Left lung (tissue), 10 donors: ENCODE data around the gene CYP4F2. TPM values are rescaled to one million over a fixed set of nuclear protein-coding genes. Genes with fewer than 3 reads are reported as not detected.
"Not testable (repeated sequence)": the region's sequence is repeated elsewhere in the genome, so short reads cannot be mapped to it uniquely, and the experiment has no call there.

Source experiments
- ATAC-seq: fragments of 200-7000 bp; cut with Tn5 transposase; one replicate; pipeline ENCODE4 v1.9.1; 2020; ENCODE audit warnings: moderate library complexity
- DNase-seq, 4 donors: peaks; one replicate each; pipeline ENCODE4 v3.0.0-alpha.2; 2013 to 2020
- H3K27ac ChIP-seq, 2 donors: fragments of 200-600 bp; sonication (generic) in 1 of 2; one replicate each; pipeline versions ENCODE4 v1.5.0 to v1.8.0; 2020 to 2021
- H3K27me3 ChIP-seq, 2 donors: fragments of 200-600 bp; sonication (generic) in 1 of 2; one replicate each; pipeline versions ENCODE4 v1.5.0 to v1.8.0; 2020 to 2021
- H3K36me3 ChIP-seq, 2 donors: fragments of 200-600 bp; sonication (generic) in 1 of 2; one replicate each; pipeline versions ENCODE4 v1.5.0 to v1.8.0; 2020 to 2021
- H3K4me1 ChIP-seq, 2 donors: fragments of 200-600 bp; one replicate each; pipeline ENCODE4 v1.8.0; 2021
- H3K4me3 ChIP-seq, 2 donors: fragments of 200-600 bp; sonication (generic) in 1 of 2; one replicate each; pipeline versions ENCODE4 v1.5.0 to v1.8.0; 2020 to 2021; ENCODE audit warnings: mild to moderate bottlenecking in 1 of 2
- H3K9me3 ChIP-seq, 2 donors: fragments of 200-600 bp; sonication (generic) in 1 of 2; one replicate each; pipeline versions ENCODE4 v1.5.0 to v1.8.0; 2020 to 2021
- intact Hi-C, 2 donors: fragments of 100-400 bp; cut with DNase I; formaldehyde crosslinking; loops; one replicate each; pipeline versions ENCODE4 v1.11.2 to v1.14.2; 2022
- polyA plus RNA-seq, 6 donors: library from polyadenylated mRNA; unstranded; fragments of 120-200 nt; gene quantifications; one replicate each; pipeline ENCODE4 v1.2.1, GENCODE V29; 2013; ENCODE audit not compliant: insufficient read length in 6 of 6
- total RNA-seq, 2 donors: library from RNA; stranded (reverse); fragmentation: NEBNext Ultra II Directional; extraction: Animal tissue kit (Norgen Biotek cat#: 25700); gene quantifications; one replicate each; pipeline ENCODE4 v1.2.1, GENCODE V29; 2021
- TF ChIP-seq, protein P1 (sequence below), 2 donors: fragments of 200-600 bp; sonication (generic) in 1 of 2; IDR thresholded peaks; one replicate each; pipeline versions ENCODE4 v1.5.0 to v1.8.0; 2021; ENCODE audit warnings: antibody characterized with exemption in 2 of 2
- donor health status: DM: no; HTN: yes; CAD: no.
- donor health status: DM: no; HTN: no; CAD: no.

CYP4F2 gene
- total and polyA plus RNA-seq, 8 donors: 0.34 TPM; not detected in 7

DNA sequence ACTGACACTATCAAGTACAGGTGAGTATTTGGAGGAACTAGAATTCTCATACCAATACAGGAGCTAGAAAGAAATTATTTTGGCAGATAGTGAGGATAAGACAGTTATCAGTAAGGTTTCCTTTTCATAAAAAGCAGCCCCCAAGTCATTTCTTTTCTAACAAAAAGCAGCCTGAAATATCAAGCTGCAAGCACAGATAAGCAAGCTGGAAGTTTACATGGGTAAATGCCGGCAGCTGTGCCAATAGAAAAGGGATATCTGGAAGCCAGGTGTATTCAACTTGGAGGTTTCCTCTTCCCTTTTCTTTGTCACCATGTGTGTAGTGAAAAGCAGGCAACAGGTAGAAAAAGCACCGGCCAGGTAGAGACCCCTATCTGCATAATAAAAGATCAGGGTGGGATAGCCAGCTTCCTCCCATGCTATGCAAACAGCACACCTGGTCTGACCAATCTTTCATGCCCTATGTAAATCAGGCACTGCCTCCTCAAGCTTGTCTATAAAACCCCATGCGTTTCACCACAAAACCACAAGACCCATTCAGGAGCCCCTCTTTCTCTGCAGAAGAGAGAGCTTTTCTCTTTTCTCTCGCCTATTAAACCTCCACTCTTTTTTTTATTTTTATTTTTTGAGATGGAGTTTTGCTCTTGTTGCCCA, 22.9 kb downstream of the CYP4F2 start:
- intact Hi-C loops: no loop called here
- Histone ChIP-seq H3K27me3 (peaks cover 0 to 57% of the 10 kb centered on the region in 2 donors), H3K36me3 (no peaks in the 10 kb centered on the region), H3K4me1 (peaks cover 0 to under 1% of the 10 kb centered on the region in 2 donors), H3K9me3 (no peaks in the 10 kb centered on the region), H3K27ac (no peak overlapping the region), H3K4me3 (no peak overlapping the region)
- TF ChIP-seq, protein P1, sequence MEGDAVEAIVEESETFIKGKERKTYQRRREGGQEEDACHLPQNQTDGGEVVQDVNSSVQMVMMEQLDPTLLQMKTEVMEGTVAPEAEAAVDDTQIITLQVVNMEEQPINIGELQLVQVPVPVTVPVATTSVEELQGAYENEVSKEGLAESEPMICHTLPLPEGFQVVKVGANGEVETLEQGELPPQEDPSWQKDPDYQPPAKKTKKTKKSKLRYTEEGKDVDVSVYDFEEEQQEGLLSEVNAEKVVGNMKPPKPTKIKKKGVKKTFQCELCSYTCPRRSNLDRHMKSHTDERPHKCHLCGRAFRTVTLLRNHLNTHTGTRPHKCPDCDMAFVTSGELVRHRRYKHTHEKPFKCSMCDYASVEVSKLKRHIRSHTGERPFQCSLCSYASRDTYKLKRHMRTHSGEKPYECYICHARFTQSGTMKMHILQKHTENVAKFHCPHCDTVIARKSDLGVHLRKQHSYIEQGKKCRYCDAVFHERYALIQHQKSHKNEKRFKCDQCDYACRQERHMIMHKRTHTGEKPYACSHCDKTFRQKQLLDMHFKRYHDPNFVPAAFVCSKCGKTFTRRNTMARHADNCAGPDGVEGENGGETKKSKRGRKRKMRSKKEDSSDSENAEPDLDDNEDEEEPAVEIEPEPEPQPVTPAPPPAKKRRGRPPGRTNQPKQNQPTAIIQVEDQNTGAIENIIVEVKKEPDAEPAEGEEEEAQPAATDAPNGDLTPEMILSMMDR (IDR thresholded peaks at IDR 0.05): no peak
- DNase-seq (no peak), ATAC-seq (no peak)

GRCh38 chr19:15873771-15874170, 24.1 kb downstream of the CYP4F2 start:
- Histone ChIP-seq H3K27me3 (peaks cover 0 to 47% of the 10 kb centered on the region in 2 donors), H3K4me1 (peaks cover 0 to 11% of the 10 kb centered on the region in 2 donors)
- H3K9me3 ChIP-seq, DNase-seq, H3K36me3 ChIP-seq, ATAC-seq, intact Hi-C loops, H3K4me3 ChIP-seq, H3K27ac ChIP-seq: not testable (repeated sequence)

DNA sequence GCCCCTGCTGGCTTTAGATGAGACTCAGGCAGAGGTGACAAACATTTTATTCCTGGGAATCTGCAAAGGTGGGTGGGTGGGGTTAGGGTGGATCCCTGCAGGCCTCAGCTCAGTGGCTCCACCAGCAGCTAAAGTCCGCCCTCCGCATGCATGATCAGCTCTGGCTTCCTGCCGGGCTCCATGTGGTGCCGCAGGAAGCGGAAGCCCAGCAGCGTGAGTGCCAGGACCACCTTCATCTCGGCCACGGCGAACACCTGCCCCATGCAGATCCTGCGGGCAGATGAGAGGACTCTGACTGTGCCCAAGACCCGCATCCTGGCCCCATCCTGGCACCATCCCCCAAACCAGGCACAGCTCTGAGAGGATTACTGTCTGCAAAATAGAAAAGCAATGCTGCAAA, 26.3 kb downstream of the CYP4F2 start:
- DNase-seq (no peak), ATAC-seq (no peak)
- intact Hi-C loops: no loop called here
- Histone ChIP-seq H3K36me3 (no peaks in the 10 kb centered on the region), H3K4me3 (no peak overlapping the region), H3K27me3 (peaks cover 0 to 46% of the 10 kb centered on the region in 2 donors), H3K4me1 (peaks cover 0 to 11% of the 10 kb centered on the region in 2 donors), H3K9me3 (no peaks in the 10 kb centered on the region), H3K27ac (no peak overlapping the region)
- TF ChIP-seq, protein P1 (IDR thresholded peaks at IDR 0.05): no peak

GRCh38 chr19:15869873-15870272, 28.0 kb downstream of the CYP4F2 start:
- intact Hi-C loops: loop anchor here in 1 of 2 donors (10.0 kb wide), 1 partner anchor 245 kb away; no protein-coding TSS in a partner anchor
- H3K27me3 ChIP-seq: peaks cover 0 to 35% of the 10 kb centered on the region in 2 donors

GRCh38 chr19:15869109-15869555, 28.7 kb downstream of the CYP4F2 start:
- ATAC-seq (peak; percentile 99), DNase-seq (peak in 2 of 4 donors; percentile 13 to 45)
- Histone ChIP-seq H3K27ac (peak overlapping the region in 1 of 2 donors; percentile 1), H3K9me3 (no peaks in the 10 kb centered on the region), H3K27me3 (peaks cover 0 to 32% of the 10 kb centered on the region in 2 donors), H3K36me3 (no peaks in the 10 kb centered on the region), H3K4me1 (peaks cover 0 to 11% of the 10 kb centered on the region in 2 donors), H3K4me3 (no peak overlapping the region)
- TF ChIP-seq, protein P1 (IDR thresholded peaks at IDR 0.05): peak; percentile 68 to 70
- intact Hi-C loops: loop anchor here in 1 of 2 donors (10.0 kb wide), 1 partner anchor 244 kb away; no protein-coding TSS in a partner anchor

More at GRCh38 chr19:15869873-15870272, 28.0 kb downstream of the CYP4F2 start:
- DNase-seq (no peak), ATAC-seq (no peak)
- Histone ChIP-seq H3K4me1 (peaks cover 0 to 11% of the 10 kb centered on the region in 2 donors), H3K9me3 (no peaks in the 10 kb centered on the region), H3K27ac (no peak overlapping the region), H3K4me3 (no peak overlapping the region), H3K36me3 (no peaks in the 10 kb centered on the region)
- TF ChIP-seq, protein P1 (IDR thresholded peaks at IDR 0.05): no peak
